GM19025 (cell line): ENCODE data around the gene RTBDN.

Experiments used
- ATAC-seq: cut with Tn5 transposase; IDR thresholded peaks from one replicate; pipeline ENCODE4 v1.9.1; 2021; ENCODE audit warnings: mild to moderate bottlenecking, low read depth, moderate library complexity; ENCODE audit not compliant: unreplicated experiment

Gene RTBDN

DNA sequence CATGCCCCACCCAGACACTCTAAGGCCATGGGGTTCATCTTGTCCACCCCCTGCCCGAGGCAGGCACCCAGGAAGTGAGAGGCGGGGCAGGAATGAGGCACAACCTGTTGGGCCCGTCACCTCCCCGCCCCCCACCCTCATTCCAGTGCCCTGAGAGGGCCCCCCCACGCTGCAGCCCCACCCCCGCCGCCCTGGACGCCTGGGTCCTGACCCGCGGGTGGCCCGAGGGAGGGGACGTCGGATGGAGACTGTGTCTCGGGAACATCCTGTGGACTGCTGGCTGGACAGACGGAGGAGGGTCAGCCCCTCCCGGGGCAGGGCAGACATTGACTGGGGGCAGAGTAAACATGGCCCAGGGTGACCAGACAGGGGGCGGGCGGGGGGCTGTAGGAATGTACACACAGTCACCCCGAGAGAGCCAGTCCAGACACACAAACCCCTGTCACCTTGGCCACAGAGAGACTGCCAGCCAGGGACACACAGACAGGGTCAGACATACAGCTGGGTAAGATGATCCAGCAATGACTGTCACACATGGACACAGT, 50.5 kb downstream of the RTBDN start:
- no peak for ATAC-seq

DNA sequence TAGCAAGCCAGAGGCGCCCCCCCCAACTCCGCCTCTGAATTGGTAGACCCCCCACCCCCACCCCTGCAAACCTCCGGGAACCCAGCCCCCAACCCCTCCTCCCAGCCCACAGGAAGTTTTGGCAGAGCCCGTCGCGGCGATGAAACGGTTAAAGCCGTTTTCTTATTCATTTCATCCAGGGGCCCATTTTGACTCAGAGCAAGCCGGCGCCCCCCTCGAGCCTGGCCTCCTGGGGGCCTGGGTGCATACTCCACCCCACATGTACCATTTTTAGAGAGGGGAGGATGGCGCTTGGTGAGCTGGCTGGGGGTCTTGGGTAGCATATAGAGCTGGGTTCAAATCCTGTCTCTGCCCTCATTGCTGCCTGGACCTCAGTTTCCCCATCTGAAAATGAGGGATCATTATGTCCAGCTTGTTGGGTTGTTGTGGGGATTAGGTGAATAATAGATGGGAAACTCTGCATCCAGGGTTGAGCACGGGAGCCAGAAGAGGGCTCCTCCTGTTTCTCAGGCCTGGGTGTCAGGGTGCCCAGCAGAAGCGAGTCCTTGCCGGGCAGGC, 51.0 kb downstream of the RTBDN start:
- ATAC-seq: no peak

DNA sequence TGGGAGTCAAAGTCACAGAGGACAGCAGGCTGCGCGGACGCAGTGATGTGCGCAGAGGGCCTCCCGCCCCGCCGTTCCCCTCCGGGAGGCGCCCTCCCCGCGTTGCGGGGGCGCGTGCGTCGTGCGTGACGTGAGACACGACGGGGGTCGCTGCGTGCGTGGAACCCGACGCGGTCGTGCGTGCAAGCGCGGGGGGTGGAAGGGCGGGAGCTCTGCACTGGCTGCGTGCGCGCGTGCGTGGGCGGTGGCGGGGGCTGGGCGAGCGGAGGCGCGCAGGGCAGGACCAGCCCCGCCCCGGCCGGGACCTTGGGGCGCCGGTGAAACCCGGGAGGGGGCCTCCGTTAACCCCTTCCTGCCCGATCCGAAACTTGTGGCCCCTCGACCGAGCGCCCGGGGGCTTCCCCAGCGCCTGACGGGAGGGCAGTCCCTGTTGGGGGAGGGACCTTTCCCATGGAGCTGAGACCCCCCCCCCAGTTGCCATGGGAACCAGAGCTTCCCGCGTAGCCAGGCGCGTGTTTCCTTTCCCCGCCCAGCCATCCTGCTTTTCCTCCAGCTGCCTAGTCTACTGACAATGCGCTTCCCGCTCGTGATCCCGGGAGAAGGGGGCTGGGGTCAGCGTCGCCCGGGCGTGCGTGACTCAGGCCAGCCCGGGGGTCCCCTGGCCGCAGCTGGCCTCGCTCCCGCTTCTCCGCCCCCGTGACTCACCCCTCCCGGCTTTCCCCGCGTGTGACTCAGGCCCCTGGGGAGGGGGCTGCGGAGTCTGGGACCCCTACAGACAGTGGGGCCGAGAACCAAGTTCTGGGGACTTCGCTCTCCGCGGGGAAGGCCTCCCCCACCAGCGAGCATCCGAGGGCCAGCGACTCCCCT, 51.7 kb downstream of the RTBDN start:
- ATAC-seq: peak; percentile 45

DNA sequence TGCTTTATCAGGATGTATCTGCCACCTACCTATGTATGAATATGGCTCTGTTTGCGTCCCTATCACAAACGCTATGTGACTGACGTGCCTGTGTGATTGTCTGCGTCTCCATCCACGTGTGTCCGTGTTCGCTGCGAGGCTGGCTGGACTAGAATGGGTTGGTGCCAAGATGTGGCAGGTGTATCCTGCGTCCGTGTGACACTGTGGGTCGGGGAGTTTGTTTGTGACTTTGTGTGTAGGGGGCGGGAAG, 52.3 kb downstream of the RTBDN start:
- ATAC-seq: no peak

DNA sequence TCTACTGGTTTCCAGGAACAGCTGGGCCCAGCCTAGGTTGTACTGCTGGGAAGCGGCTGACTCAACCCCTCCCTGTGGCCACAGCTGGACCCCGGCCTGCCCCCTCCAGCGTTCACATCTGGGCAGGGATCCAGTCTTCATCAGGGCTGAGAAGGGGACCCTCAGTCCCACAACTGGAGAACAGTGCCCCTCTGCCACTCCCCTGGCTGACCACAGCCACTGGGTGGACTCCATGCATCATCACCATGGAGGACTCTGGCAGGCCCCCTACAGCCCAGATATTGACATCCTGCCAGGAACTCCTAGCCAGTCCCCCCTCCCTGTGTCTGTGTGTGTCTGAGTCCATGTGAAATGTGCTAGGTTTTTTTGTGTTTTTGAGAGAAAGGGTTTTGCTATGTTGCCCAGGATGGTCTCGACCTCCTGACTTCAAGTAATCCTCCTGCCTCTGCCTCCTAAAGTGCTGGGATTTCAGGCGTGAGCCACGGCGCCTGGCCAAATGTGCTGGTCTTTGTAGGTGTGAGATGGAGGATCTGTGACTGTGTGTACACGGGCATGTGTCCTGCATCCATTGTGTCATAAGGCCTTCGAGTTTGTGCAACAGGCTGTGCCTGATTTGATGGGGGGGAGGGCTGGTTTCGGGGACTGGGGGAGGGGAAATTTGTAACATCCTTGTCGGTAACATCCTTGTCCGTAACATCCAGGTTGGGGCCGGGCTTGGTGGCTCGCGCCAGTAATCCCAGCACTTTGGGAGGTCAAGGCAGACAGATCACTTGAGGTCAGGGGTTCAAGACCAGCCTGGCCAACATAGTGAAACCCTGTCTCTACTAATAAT, 55.0 kb downstream of the RTBDN start:
- no peak for ATAC-seq

DNA sequence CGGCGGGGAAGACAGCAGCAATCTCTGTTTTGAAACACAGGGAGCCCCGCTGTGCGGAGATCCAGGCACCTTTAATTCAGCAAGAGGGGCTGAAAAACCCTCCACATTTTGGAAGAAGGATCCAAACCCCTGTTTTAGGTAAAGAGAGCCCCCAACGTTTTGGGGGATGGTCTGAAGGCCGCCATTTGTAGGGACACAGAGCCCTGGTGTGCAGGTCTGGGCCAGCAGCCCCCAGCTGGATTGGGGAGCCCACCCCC, 55.5 kb downstream of the RTBDN start:
- ATAC-seq: no peak

DNA sequence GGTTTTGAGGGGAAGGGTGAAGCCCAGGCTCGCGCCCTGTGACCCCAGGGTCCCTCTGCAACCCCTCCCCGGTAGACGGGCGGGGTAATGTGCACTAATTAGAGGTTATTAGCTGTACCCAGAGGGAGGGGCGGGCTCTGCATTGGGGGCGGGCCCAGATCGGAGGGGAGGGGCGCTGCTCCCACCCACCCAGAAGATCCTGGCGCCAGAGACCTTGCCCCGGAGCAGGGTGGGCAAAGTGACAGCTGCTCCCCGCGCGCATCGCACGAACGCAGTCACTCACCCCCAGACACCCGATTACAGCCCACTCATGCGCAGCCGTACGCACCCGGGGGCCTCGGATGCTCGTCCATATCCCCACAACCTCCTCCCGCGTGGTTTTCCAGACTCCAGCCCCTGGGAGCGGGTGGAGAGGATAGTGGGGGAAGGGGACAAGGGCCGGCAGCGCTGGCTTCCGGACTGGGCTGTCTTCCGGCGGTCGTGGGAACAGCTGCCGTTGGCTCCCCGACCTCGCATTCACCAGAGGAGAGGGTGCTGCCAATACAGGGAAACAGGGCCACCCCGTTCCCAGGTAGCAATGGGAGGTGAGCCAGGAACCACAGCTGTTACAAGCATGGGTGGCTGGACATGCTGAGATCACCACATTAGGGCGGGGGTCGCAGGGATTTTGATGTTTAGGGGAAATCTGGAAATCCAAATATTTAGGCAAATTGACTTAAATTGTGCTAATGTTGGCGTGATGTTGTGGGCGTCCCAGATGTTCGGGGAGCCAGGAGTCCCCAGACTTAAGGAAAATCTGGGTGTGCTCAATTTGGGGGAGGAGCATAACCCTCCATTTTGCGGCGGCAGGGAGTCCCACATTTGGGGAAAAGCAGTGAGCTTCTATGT, 56.1 kb downstream of the RTBDN start:
- ATAC-seq: no peak

DNA sequence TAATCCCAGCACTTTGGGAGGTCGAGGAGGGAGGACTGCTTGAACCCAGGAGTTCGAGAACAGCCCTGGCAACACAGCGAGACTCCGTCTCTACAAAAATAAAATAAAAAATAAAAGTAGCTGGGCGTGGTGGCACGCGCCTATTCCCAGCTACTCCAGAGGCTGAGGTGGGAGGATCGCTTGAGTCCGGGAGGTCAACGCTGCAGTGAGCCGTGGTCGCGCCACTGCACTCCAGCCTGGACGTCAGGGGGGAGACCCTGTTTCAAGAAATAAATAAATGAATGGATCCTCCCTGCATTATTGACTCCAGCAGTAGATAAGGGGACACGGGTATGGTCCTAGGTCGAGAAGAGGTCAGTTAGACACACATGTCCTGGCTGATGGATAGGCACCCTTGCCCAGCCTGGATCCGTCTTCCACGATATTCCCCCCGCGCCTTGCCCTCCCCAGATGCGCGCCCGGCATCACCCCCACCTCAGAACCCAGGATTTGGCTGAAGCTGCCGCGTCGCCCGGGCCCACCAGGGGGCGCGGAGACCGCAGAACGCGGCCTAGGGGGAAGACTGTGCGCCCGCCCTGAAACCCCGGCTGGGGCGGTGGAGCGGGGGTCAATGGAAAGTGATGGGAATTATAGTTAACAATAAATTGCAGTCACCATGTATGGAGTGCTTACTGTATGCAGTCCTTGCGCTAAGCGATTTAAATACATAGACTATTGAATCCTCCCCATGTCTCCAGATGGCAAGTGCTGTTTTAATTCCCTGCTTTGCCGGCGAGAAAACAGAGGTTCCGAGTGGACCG, 57.0 kb downstream of the RTBDN start:
- ATAC-seq: no peak
